Liver (tissue), 9 donors: ENCODE data around the gene RETREG3. TPM values are rescaled to one million over a fixed set of nuclear protein-coding genes. Genes with fewer than 3 reads are reported as not detected.

Experiments
- DNase-seq: peaks from one replicate; pipeline ENCODE4 v3.0.0-alpha.2; 2017; ENCODE audit warnings: low spot score
- H3K27ac ChIP-seq, 2 donors: one replicate each; pipeline ENCODE4 v1.7.0; 2013; ENCODE audit warnings: inconsistent platforms in 2 of 2, low read length in 2 of 2, control low read depth in 1 of 2, low read depth in 1 of 2, mild to moderate bottlenecking in 1 of 2
- H3K27me3 ChIP-seq, 4 donors: one replicate each; pipeline versions ENCODE4 v1.6.1 to v1.7.0; 2013; ENCODE audit warnings: low read length in 3 of 4, inconsistent platforms in 1 of 4, mild to moderate bottlenecking in 1 of 4, moderate library complexity in 1 of 4; ENCODE audit not compliant: control insufficient read depth in 4 of 4, insufficient read depth in 4 of 4
- H3K36me3 ChIP-seq, 4 donors: one replicate each; pipeline versions ENCODE4 v1.6.1 to v1.7.0; 2013; ENCODE audit warnings: low read length in 3 of 4, mild to moderate bottlenecking in 3 of 4, low read depth in 1 of 4, moderate library complexity in 1 of 4; ENCODE audit not compliant: control insufficient read depth in 4 of 4, insufficient read depth in 3 of 4
- H3K4me1 ChIP-seq, 4 donors: one replicate each; pipeline versions ENCODE4 v1.6.1 to v1.7.0; 2013; ENCODE audit warnings: low read length in 3 of 4, mild to moderate bottlenecking in 3 of 4, moderate library complexity in 1 of 4; ENCODE audit not compliant: control insufficient read depth in 4 of 4, insufficient read depth in 4 of 4
- H3K4me3 ChIP-seq, 3 donors: one replicate each; pipeline versions ENCODE4 v1.6.1 to v1.7.0; 2013; ENCODE audit warnings: low read length in 3 of 3, control low read depth in 1 of 3, low read depth in 1 of 3, mild to moderate bottlenecking in 1 of 3
- H3K9ac ChIP-seq, 2 donors: one replicate each; pipeline ENCODE4 v1.7.0; 2013; ENCODE audit warnings: low read length in 2 of 2, mild to moderate bottlenecking in 2 of 2, moderate library complexity in 2 of 2, control low read depth in 1 of 2, low read depth in 1 of 2
- H3K9me3 ChIP-seq, 4 donors: one replicate each; pipeline versions ENCODE4 v1.6.1 to v1.7.0; 2013; ENCODE audit warnings: low read length in 3 of 4; ENCODE audit not compliant: control insufficient read depth in 4 of 4
- ATF3 ChIP-seq: IDR thresholded peaks from 2 replicates; pipeline ENCODE4 v1.6.1; 2016; ENCODE audit warnings: antibody characterized with exemption
- CTCF ChIP-seq: fragments of 150-350 bp; IDR thresholded peaks from 2 replicates; pipeline ENCODE4 v1.5.1; 2017; ENCODE audit warnings: improper control_type of control experiment, low read depth, low read length; ENCODE audit not compliant: missing input control
- EGR1 ChIP-seq, 2 donors: IDR thresholded peaks; 2 replicates each; pipeline ENCODE4 v1.6.1; 2016 to 2018; ENCODE audit warnings: antibody characterized with exemption in 2 of 2, low read depth in 2 of 2
- FOXA1 ChIP-seq: IDR thresholded peaks from 2 replicates; pipeline ENCODE4 v1.6.1; 2016; ENCODE audit warnings: antibody characterized with exemption
- FOXA2 ChIP-seq: IDR thresholded peaks from 2 replicates; pipeline ENCODE4 v1.6.1; 2016; ENCODE audit warnings: antibody characterized with exemption
- GABPA ChIP-seq, 2 donors: IDR thresholded peaks in 1 of 2; conservative IDR thresholded peaks in 1 of 2; 2 replicates each; pipeline ENCODE4 v1.6.1; 2016; ENCODE audit warnings: antibody characterized with exemption in 2 of 2, mild to moderate bottlenecking in 1 of 2, moderate library complexity in 1 of 2
- HNF4A ChIP-seq, 2 donors: conservative IDR thresholded peaks; 2 replicates each; pipeline ENCODE4 v1.6.1; 2016; ENCODE audit warnings: antibody characterized with exemption in 2 of 2, mild to moderate bottlenecking in 2 of 2
- HNF4G ChIP-seq: IDR thresholded peaks from 2 replicates; pipeline ENCODE4 v1.6.1; 2016; ENCODE audit warnings: antibody characterized with exemption
- JUND ChIP-seq, 2 donors: IDR thresholded peaks; 2 replicates each; pipeline ENCODE4 v1.6.1; 2016; ENCODE audit warnings: antibody characterized with exemption in 2 of 2
- NR2F2 ChIP-seq: IDR thresholded peaks from 2 replicates; pipeline ENCODE4 v1.6.1; 2016; ENCODE audit warnings: antibody characterized with exemption
- RAD21 ChIP-seq, 2 donors: IDR thresholded peaks; 2 replicates each; pipeline ENCODE4 v1.6.1; 2016; ENCODE audit warnings: antibody characterized with exemption in 2 of 2, mild to moderate bottlenecking in 2 of 2
- RXRA ChIP-seq, 2 donors: IDR thresholded peaks; 2 replicates each; pipeline ENCODE4 v1.6.1; 2017 to 2018; ENCODE audit warnings: antibody characterized with exemption in 2 of 2, mild to moderate bottlenecking in 1 of 2
- SP1 ChIP-seq: IDR thresholded peaks from 2 replicates; pipeline ENCODE4 v1.6.1; 2018; ENCODE audit warnings: antibody characterized with exemption, mild to moderate bottlenecking
- TAF1 ChIP-seq: conservative IDR thresholded peaks from 2 replicates; pipeline ENCODE4 v1.6.1; 2016; ENCODE audit warnings: antibody characterized with exemption, mild to moderate bottlenecking
- YY1 ChIP-seq: IDR thresholded peaks from 2 replicates; pipeline ENCODE4 v1.6.1; 2016; ENCODE audit warnings: antibody characterized with exemption, mild to moderate bottlenecking
- WGBS: extraction: QIAGEN DNeasy Blood & Tissue Kit; methylation state at CpG from one replicate; pipeline ENCODE4 v1.1.7; 2013; 5-methylcytosine and 5-hydroxymethylcytosine counted together
- polyA plus RNA-seq, 2 donors: library from polyadenylated mRNA; stranded (reverse) in 1 of 2; unstranded in 1 of 2; fragments of 200-250 nt in 1 of 2; fragments of >200 nt in 1 of 2; fragmentation: Nextera tagmentation in 1 of 2; extraction: Ambion mirVana in 1 of 2; gene quantifications; one replicate each; pipeline versions ENCODE4 v1.2.1 to v1.2.3, GENCODE V29; 2013 to 2015
- total RNA-seq, 2 donors: library from RNA; depleted of rRNA; stranded (reverse); fragments of >200 nt; gene quantifications; one replicate each; pipeline ENCODE4 v1.2.3, GENCODE V29; 2014
- TF ChIP-seq, protein P1 (sequence below): IDR thresholded peaks from 2 replicates; pipeline ENCODE4 v1.6.1; 2016; ENCODE audit warnings: antibody characterized with exemption, mild to moderate bottlenecking
- TF ChIP-seq, protein P2 (sequence below): IDR thresholded peaks from 2 replicates; pipeline ENCODE4 v1.6.1; 2016; ENCODE audit warnings: antibody characterized with exemption
- TF ChIP-seq, protein P3 (sequence below): IDR thresholded peaks from 2 replicates; pipeline ENCODE4 v1.6.1; 2016; ENCODE audit warnings: antibody characterized with exemption
- donor health status: healthy.
- donor health status: healthy.
- donor health status: healthy.
- donor health status: healthy.
- donor health status: healthy.

RETREG3 gene
- total and polyA plus RNA-seq, 4 donors = 9.0 to 44.3 (median 26.6) TPM

- WGBS = 33% methylated on average over 14 of the region's 14 CpGs
- Histone ChIP-seq H3K27me3 (no peaks in the 10 kb centered on the region), H3K9me3 (no peaks in the 10 kb centered on the region), H3K27ac (peak overlapping the region; percentile 85 to 86), H3K36me3 (peaks cover 0 to 8% (median 5%) of the 10 kb centered on the region in 4 donors), H3K4me1 (peaks cover 15 to 60% (median 49%) of the 10 kb centered on the region in 4 donors), H3K4me3 (peak overlapping the region; percentile 80 to 90 (median 85)), H3K9ac (peak overlapping the region; percentile 61 to 97)
- TF ChIP-seq, protein P1, sequence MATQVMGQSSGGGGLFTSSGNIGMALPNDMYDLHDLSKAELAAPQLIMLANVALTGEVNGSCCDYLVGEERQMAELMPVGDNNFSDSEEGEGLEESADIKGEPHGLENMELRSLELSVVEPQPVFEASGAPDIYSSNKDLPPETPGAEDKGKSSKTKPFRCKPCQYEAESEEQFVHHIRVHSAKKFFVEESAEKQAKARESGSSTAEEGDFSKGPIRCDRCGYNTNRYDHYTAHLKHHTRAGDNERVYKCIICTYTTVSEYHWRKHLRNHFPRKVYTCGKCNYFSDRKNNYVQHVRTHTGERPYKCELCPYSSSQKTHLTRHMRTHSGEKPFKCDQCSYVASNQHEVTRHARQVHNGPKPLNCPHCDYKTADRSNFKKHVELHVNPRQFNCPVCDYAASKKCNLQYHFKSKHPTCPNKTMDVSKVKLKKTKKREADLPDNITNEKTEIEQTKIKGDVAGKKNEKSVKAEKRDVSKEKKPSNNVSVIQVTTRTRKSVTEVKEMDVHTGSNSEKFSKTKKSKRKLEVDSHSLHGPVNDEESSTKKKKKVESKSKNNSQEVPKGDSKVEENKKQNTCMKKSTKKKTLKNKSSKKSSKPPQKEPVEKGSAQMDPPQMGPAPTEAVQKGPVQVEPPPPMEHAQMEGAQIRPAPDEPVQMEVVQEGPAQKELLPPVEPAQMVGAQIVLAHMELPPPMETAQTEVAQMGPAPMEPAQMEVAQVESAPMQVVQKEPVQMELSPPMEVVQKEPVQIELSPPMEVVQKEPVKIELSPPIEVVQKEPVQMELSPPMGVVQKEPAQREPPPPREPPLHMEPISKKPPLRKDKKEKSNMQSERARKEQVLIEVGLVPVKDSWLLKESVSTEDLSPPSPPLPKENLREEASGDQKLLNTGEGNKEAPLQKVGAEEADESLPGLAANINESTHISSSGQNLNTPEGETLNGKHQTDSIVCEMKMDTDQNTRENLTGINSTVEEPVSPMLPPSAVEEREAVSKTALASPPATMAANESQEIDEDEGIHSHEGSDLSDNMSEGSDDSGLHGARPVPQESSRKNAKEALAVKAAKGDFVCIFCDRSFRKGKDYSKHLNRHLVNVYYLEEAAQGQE = no peak
- TF ChIP-seq NR2F2 (no peak), SP1 (no peak), YY1 (no peak), ATF3 (no peak), EGR1 (IDR thresholded peaks at IDR 0.05; ENCODE audit: low read depth in 2 of 2) (no peak), GABPA (IDR thresholded peaks at IDR 0.05 in 1 of 2, conservative IDR thresholded peaks at IDR 0.05 in 1 of 2) (no peak), RXRA (IDR thresholded peaks at IDR 0.05) (no peak), JUND (IDR thresholded peaks at IDR 0.05) (no peak), FOXA2 (no peak), HNF4A (conservative IDR thresholded peaks at IDR 0.05) (no peak), RAD21 (IDR thresholded peaks at IDR 0.05) (no peak), FOXA1 (no peak), HNF4G (no peak), TAF1 (no peak), CTCF (no peak)
- TF ChIP-seq, protein P2, sequence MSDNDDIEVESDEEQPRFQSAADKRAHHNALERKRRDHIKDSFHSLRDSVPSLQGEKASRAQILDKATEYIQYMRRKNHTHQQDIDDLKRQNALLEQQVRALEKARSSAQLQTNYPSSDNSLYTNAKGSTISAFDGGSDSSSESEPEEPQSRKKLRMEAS = no peak
- TF ChIP-seq, protein P3, sequence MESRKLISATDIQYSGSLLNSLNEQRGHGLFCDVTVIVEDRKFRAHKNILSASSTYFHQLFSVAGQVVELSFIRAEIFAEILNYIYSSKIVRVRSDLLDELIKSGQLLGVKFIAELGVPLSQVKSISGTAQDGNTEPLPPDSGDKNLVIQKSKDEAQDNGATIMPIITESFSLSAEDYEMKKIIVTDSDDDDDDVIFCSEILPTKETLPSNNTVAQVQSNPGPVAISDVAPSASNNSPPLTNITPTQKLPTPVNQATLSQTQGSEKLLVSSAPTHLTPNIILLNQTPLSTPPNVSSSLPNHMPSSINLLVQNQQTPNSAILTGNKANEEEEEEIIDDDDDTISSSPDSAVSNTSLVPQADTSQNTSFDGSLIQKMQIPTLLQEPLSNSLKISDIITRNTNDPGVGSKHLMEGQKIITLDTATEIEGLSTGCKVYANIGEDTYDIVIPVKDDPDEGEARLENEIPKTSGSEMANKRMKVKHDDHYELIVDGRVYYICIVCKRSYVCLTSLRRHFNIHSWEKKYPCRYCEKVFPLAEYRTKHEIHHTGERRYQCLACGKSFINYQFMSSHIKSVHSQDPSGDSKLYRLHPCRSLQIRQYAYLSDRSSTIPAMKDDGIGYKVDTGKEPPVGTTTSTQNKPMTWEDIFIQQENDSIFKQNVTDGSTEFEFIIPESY = no peak
- DNase-seq = no peak
These were observed 46.0 kb downstream of the RETREG3 start for GRCh38 chr17:42563143-42563509.
